Measurements from ENCODE around the gene DOCK4. TPM values are rescaled to one million over a fixed set of nuclear protein-coding genes. Genes with fewer than 3 reads are reported as not detected.

Gene DOCK4
- polyA plus RNA-seq, 2 of the 4 experiments (the other 2 are of a cell fraction), result 13.7 to 15.7 TPM

- WGBS (ENCODE audit: missing lambda C conversion rate), result 44% methylated on average over 8 of the region's 8 CpGs
- ChIA-PET CTCF (interaction anchor here (0.7 to 5.1 kb wide), 31 partner anchors 8 to 1298 kb away, joined by 3 to 26 read pairs (median 4); no protein-coding TSS in a partner anchor), POLR2A (no interaction called here)
- no peak overlapping the region for H3K27ac ChIP-seq
- no peaks in the 10 kb centered on the region for H3K4me1 ChIP-seq
- FAIRE-seq, result peak; percentile 49
- ATAC-seq, result peak; percentile 89 to 94
- peak; percentile 80 to 82 for DNase-seq (ENCODE audit: low read depth in 1 of 2, low spot score in 1 of 2)
- no peak overlapping the region for H3K4me2 ChIP-seq
- H3K9me3 ChIP-seq, result no peaks in the 10 kb centered on the region
- TF ChIP-seq, protein P1, sequence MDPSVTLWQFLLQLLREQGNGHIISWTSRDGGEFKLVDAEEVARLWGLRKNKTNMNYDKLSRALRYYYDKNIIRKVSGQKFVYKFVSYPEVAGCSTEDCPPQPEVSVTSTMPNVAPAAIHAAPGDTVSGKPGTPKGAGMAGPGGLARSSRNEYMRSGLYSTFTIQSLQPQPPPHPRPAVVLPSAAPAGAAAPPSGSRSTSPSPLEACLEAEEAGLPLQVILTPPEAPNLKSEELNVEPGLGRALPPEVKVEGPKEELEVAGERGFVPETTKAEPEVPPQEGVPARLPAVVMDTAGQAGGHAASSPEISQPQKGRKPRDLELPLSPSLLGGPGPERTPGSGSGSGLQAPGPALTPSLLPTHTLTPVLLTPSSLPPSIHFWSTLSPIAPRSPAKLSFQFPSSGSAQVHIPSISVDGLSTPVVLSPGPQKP (IDR thresholded peaks at IDR 0.05; ENCODE audit: low read depth, low read length), result no peak
- TF ChIP-seq HOXB5 (CRISPR knock-in tag; IDR thresholded peaks at IDR 0.05), result no peak
- TF ChIP-seq FOSB (CRISPR knock-in tag; IDR thresholded peaks at IDR 0.05), result no peak
- TF ChIP-seq CTCF (IDR thresholded peaks at IDR 0.05), result peak; percentile 89
- no peak for TF ChIP-seq ATOH8 (CRISPR knock-in tag; IDR thresholded peaks at IDR 0.05; ENCODE audit: low read depth)
- TF ChIP-seq POLR2AphosphoS2 (conservative IDR thresholded peaks at IDR 0.05; ENCODE audit: low read length), result no peak
- TF ChIP-seq CBX2 (IDR thresholded peaks at IDR 0.05; ENCODE audit: borderline replicate concordance, low read depth), result no peak
- peak; percentile 69 for TF ChIP-seq SMC3 (IDR thresholded peaks at IDR 0.05)
- TF ChIP-seq RAD21 (conservative IDR thresholded peaks at IDR 0.05 in 1 of 2, IDR thresholded peaks at IDR 0.05 in 1 of 2), result peak; percentile 84 to 86
- no peak overlapping the region for H3K4me3 ChIP-seq
These were observed 464.4 kb downstream of the DOCK4 start for GRCh38 chr7:111741811-111742240.

DNA sequence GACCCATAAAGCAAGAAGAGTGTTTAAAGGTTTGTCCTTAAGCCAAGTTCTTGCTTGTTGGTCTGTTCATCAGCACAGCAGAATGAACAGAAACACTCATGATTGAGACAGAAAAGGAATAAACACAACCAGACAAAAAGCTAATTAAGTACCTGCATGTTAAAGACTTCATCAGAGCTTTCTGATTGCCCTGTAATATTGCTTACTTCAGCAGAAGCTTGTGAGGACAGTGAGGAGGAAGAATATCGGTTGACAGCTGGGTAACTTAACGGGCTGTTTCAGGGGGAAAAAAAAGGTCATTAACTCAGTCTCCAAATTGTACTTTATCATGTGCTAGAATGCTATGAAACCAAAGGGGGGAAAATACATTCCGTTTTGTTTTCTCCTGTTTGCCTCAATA, 465.3 kb downstream of the DOCK4 start:
- no peak for FAIRE-seq
- H3K27ac ChIP-seq, result no peak overlapping the region
- no peak overlapping the region for H3K4me2 ChIP-seq
- peaks cover 5% of the 10 kb centered on the region; the same call in 1 of the 3 replicates for H3K4me1 ChIP-seq
- ChIA-PET POLR2A (no interaction called here), CTCF (interaction anchor here (0.6 to 5.1 kb wide), 30 partner anchors 8 to 1897 kb away, joined by 3 to 26 read pairs (median 4); no protein-coding TSS in a partner anchor)
- TF ChIP-seq MAFK (IDR thresholded peaks at IDR 0.05; ENCODE audit: partially characterized antibody) (peak; percentile 53), ZSCAN20 (CRISPR knock-in tag; IDR thresholded peaks at IDR 0.05) (no peak)
- no peak for ATAC-seq
- no peaks in the 10 kb centered on the region for H3K9me3 ChIP-seq
- no peak overlapping the region for H3K4me3 ChIP-seq
- no peak for DNase-seq (ENCODE audit: low read depth in 1 of 2, low spot score in 1 of 2)
- 83% methylated on average over 3 of the region's 3 CpGs for WGBS (ENCODE audit: missing lambda C conversion rate)

DNA sequence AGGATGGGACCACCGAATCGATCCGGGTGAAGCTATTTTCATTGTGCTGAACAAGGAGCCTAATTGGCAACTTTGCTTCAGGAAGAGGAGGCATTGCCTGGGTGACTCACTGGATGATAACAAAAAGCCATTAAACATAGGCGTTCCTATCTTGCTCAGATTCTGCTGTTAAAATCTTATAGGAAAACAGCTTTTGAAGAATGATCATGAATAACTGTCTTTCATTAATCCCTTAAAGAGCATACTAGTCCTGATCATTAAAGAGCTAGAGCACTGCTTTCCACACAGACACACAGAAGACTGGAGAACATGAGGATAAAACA, 469.7 kb downstream of the DOCK4 start:
- WGBS (ENCODE audit: missing lambda C conversion rate), result 17% methylated on average over 4 of the region's 4 CpGs
- Histone ChIP-seq H3K27ac (no peak overlapping the region), H3K4me3 (no peak overlapping the region), H3K9me3 (no peaks in the 10 kb centered on the region), H3K4me2 (no peak overlapping the region), H3K4me1 (peaks cover 13% of the 10 kb centered on the region; the same call in 2 of the 3 replicates)
- FAIRE-seq (no peak), DNase-seq (ENCODE audit: low read depth in 1 of 2, low spot score in 1 of 2) (no peak), ATAC-seq (no peak)
- ChIA-PET CTCF (interaction anchor here (0.6 to 1.7 kb wide), 27 partner anchors 8 to 766 kb away, joined by 3 to 13 read pairs (median 4); partner anchors contain the start of genes IMMP2L and LRRN3), POLR2A (no interaction called here)
- TF ChIP-seq EHF (CRISPR knock-in tag; IDR thresholded peaks at IDR 0.05) (no peak), TFCP2L1 (CRISPR knock-in tag; IDR thresholded peaks at IDR 0.05) (no peak), HOXA7 (CRISPR knock-in tag; IDR thresholded peaks at IDR 0.05) (no peak)
